ENCODE data around the gene CNKSR1. TPM values are rescaled to one million over a fixed set of nuclear protein-coding genes. Genes with fewer than 3 reads are reported as not detected.

CNKSR1 gene
- total RNA-seq, 4 donors from 2014 or later, result 17.8 to 43.3 (median 25.9) TPM

DNA sequence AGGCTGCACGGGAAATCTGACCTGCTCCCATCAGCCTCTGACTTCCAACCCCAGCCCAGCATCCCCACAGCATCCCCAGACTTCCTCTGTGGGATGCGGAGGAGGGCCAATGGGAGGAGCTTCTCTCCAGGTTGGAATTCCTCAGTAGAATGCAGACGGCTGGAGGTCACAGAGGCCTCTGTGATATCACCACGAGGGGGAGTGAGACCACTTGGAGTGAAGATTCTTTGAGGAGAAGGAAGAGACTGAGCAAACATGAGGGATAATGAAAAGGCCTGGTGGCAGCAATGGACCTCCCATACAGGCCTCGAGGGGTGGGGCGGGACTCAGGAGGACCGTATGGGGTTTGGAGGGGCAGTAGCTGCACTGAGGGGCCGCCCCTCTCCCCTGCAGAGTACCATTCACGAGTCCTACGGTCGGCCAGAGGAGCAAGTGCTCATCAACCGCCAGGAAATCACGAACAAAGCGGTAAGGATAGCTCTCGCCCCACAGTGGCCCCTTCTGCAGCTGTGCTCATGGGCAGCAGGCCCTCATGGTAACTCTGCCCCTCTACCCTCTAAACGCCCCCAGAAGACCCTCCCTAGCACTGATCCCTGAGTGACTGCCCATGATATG lies 13.2 kb downstream of the CNKSR1 start, which contains the start of gene CATSPER4:
Gene CATSPER4, plus strand, starts transcription at position 230 of the 615 bp plus-strand sequence. Its CDS starts 26 bp downstream, at position 256.
- 42 to 54% methylated on average over 10 to 13 of the region's 16 CpGs for WGBS, 2 donors
- no peak for DNase-seq
- Histone ChIP-seq H3K27ac (no peak within 1 kb of the TSS), H3K27me3 (no peaks in the 10 kb centered on the region), H3K36me3 (peaks cover 0 to 45% (median 0%) of the 10 kb centered on the region in 3 donors), H3K4me1 (no peaks in the 10 kb centered on the region), H3K9me3 (no peaks in the 10 kb centered on the region), H3K4me3 (no peak within 1 kb of the TSS)
- intact Hi-C loops (cut with DNase I), result no loop called here
- TF ChIP-seq, protein P1, sequence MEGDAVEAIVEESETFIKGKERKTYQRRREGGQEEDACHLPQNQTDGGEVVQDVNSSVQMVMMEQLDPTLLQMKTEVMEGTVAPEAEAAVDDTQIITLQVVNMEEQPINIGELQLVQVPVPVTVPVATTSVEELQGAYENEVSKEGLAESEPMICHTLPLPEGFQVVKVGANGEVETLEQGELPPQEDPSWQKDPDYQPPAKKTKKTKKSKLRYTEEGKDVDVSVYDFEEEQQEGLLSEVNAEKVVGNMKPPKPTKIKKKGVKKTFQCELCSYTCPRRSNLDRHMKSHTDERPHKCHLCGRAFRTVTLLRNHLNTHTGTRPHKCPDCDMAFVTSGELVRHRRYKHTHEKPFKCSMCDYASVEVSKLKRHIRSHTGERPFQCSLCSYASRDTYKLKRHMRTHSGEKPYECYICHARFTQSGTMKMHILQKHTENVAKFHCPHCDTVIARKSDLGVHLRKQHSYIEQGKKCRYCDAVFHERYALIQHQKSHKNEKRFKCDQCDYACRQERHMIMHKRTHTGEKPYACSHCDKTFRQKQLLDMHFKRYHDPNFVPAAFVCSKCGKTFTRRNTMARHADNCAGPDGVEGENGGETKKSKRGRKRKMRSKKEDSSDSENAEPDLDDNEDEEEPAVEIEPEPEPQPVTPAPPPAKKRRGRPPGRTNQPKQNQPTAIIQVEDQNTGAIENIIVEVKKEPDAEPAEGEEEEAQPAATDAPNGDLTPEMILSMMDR (IDR thresholded peaks at IDR 0.05), result no peak
- TF ChIP-seq POLR2A (IDR thresholded peaks at IDR 0.05), result no peak

DNA sequence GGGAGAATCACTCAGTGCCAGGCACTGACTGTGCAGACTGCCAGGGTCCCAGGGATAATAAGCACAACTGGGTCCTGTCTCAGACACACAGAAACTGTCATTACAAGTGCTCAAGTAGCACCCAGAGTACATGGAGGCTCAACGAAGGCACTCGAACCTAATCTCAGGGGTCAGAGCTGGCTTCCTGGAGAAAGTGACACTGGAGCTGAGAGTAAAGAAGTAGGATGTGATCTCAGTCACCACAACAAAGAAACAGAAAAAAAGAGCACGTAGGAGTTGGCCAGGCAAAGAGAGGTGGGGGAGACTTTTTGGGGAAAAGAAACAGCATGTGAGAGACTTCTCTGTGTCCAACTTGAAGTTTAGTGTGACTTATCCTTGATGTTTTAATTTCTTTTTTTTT lies 14.4 kb downstream of the CNKSR1 start:
- TF ChIP-seq, protein P1 (IDR thresholded peaks at IDR 0.05), result no peak
- TF ChIP-seq POLR2A (IDR thresholded peaks at IDR 0.05), result no peak
- intact Hi-C loops (cut with DNase I), result no loop called here
- H3K4me1 ChIP-seq, result no peaks in the 10 kb centered on the region
- no peak for DNase-seq
- H3K36me3 ChIP-seq, result peaks cover 0 to 33% (median 0%) of the 10 kb centered on the region in 3 donors
- no peaks in the 10 kb centered on the region for H3K9me3 ChIP-seq
- 51 to 71% methylated on average over 3 of the region's 3 CpGs for WGBS, 2 donors
- no peak overlapping the region for H3K27ac ChIP-seq
- no peak overlapping the region for H3K4me3 ChIP-seq
- H3K27me3 ChIP-seq, result no peaks in the 10 kb centered on the region

DNA sequence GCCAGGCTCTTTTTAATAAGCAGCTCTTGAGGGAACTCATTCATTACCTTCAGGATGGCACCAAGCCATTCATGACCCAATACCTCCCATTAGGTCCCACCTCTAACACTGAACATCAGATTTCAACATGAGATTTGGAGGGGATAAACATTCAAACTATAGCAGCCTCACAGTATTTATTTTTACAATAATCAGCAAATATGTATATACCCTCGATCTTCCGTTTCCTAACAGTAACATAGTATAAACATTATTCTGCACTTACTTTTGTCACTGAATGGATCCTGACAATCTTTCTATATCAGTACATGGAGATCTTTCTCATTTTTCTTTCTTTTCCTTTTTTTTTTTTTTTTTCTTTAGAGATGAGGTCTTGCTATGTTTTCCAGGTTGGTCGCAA lies 18.5 kb downstream of the CNKSR1 start:
- no peak overlapping the region for H3K4me3 ChIP-seq
- no peak overlapping the region for H3K27ac ChIP-seq
- intact Hi-C loops (cut with DNase I), result no loop called here
- no peaks in the 10 kb centered on the region for H3K36me3 ChIP-seq
- WGBS, 2 donors, result 59 to 85% methylated on average over 3 of the region's 3 CpGs
- peaks cover 0 to 21% (median 0%) of the 10 kb centered on the region in 4 donors for H3K27me3 ChIP-seq
- no peak for TF ChIP-seq POLR2A (IDR thresholded peaks at IDR 0.05)
- TF ChIP-seq, protein P1 (IDR thresholded peaks at IDR 0.05), result no peak
- DNase-seq, result no peak
- H3K9me3 ChIP-seq, result no peaks in the 10 kb centered on the region
- H3K4me1 ChIP-seq, result peaks cover 0 to 1% (median 0%) of the 10 kb centered on the region in 3 donors

DNA sequence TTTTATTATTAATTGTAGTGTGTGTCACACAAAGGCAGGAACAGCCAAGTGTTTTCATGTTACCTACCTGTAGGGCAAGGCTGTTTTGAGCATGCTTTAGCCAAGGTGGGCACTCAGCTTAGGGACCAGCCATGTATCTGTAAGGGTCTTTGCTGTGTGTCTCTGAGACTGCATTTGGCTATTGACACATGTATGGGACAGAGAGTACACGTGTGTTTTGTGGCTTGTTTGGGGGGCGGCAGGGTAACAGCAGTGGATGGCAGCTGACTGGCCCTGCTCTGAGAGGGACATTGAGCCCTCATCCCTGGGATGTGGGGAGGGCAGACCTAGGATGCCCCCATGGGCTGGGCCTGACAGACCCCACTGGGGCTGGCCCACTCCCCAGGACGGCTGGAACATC lies 20.0 kb downstream of the CNKSR1 start:
- 84 to 100% methylated on average over 2 to 3 of the region's 3 CpGs for WGBS, 2 donors
- no peak for DNase-seq
- Histone ChIP-seq H3K4me3 (no peak overlapping the region), H3K27me3 (peaks cover 0 to 27% (median 0%) of the 10 kb centered on the region in 4 donors), H3K4me1 (peaks cover 0 to 14% (median 0%) of the 10 kb centered on the region in 3 donors), H3K36me3 (no peaks in the 10 kb centered on the region), H3K9me3 (no peaks in the 10 kb centered on the region), H3K27ac (no peak overlapping the region)
- intact Hi-C loops (cut with DNase I), result no loop called here
- TF ChIP-seq, protein P1 (IDR thresholded peaks at IDR 0.05), result no peak
- TF ChIP-seq POLR2A (IDR thresholded peaks at IDR 0.05), result no peak

DNA sequence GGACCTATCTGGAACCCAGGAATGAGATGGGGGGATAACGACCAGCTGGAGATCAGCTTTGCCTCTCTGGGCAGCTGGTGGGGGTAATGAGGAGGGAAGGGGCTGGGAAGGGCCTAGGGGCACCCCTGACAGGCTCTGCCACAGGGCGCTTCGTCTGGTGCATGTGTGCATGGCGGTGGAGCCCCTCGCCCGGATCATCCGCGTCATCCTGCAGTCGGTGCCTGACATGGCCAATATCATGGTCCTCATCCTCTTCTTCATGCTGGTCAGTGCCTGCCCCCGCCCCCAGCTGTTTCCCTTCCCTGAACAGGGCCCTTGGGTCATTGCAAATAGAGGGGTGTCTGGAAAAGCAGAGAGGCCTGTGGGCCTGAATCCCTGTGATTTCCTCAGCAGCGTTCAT lies 20.5 kb downstream of the CNKSR1 start:
- TF ChIP-seq, protein P1 (IDR thresholded peaks at IDR 0.05), result no peak
- TF ChIP-seq POLR2A (IDR thresholded peaks at IDR 0.05), result no peak
- no peak overlapping the region for H3K27ac ChIP-seq
- intact Hi-C loops (cut with DNase I), result no loop called here
- peaks cover 0 to 31% (median 0%) of the 10 kb centered on the region in 4 donors for H3K27me3 ChIP-seq
- H3K36me3 ChIP-seq, result no peaks in the 10 kb centered on the region
- no peak for DNase-seq
- 78 to 82% methylated on average over 11 of the region's 11 CpGs for WGBS, 2 donors
- no peaks in the 10 kb centered on the region for H3K9me3 ChIP-seq
- no peak overlapping the region for H3K4me3 ChIP-seq
- peaks cover 0 to 14% (median 0%) of the 10 kb centered on the region in 3 donors for H3K4me1 ChIP-seq
